ENCODE data around the gene GPR32. TPM values are rescaled to one million over a fixed set of nuclear protein-coding genes. Genes with fewer than 3 reads are reported as not detected.
"Not testable (repeated sequence)": the region's sequence is repeated elsewhere in the genome, so short reads cannot be mapped to it uniquely, and the experiment has no call there.

The GPR32 gene
- total RNA-seq, 1 donor from 2014 or later, result not detected

GRCh38 chr19:50783848-50784152, 13.5 kb downstream of the GPR32 start:
- DNase-seq, result not testable (repeated sequence)

- no peak for DNase-seq
Measured at GRCh38 chr19:50784710-50785109, 14.4 kb downstream of the GPR32 start.

- no peak for DNase-seq
Measured at GRCh38 chr19:50785329-50785728, 15.1 kb downstream of the GPR32 start.

GRCh38 chr19:50790396-50790795, 20.1 kb downstream of the GPR32 start, which contains the start of gene ACP4:
Gene ACP4, plus strand, starts transcription at chr19:50790415. Its CDS starts 0 bp downstream, at chr19:50790415.
- DNase-seq, result no peak

- DNase-seq, result no peak
Measured at GRCh38 chr19:50790922-50791467, 20.7 kb downstream of the GPR32 start.

GRCh38 chr19:50791594-50792271, 21.5 kb downstream of the GPR32 start:
- no peak for DNase-seq

- DNase-seq, result no peak
Measured at GRCh38 chr19:50792272-50793250, 22.3 kb downstream of the GPR32 start.

- no peak for DNase-seq
Measured at GRCh38 chr19:50793558-50794065, 23.3 kb downstream of the GPR32 start.

GRCh38 chr19:50794074-50794875, 24.0 kb downstream of the GPR32 start:
- DNase-seq, result no peak

- no peak for DNase-seq
Measured at GRCh38 chr19:50794876-50795663, 24.8 kb downstream of the GPR32 start.

GRCh38 chr19:50795664-50796073, 25.4 kb downstream of the GPR32 start:
- DNase-seq, result no peak

- no peak for DNase-seq
Measured at GRCh38 chr19:50796128-50796633, 25.9 kb downstream of the GPR32 start.

GRCh38 chr19:50796634-50797428, 26.6 kb downstream of the GPR32 start:
- no peak for DNase-seq

- no peak for DNase-seq
Measured at GRCh38 chr19:50797429-50797780, 27.1 kb downstream of the GPR32 start.

GRCh38 chr19:50797781-50798658, 27.8 kb downstream of the GPR32 start:
- DNase-seq, result no peak

GRCh38 chr19:50798659-50799546, 28.6 kb downstream of the GPR32 start:
- DNase-seq, result no peak

GRCh38 chr19:50799547-50799851, 29.2 kb downstream of the GPR32 start:
- DNase-seq, result no peak

- no peak for DNase-seq
Measured at GRCh38 chr19:50801107-50801506, 30.8 kb downstream of the GPR32 start.

All from tongue (tissue), 2 donors.